HL-60 (cell line): ENCODE measurements around the gene ARHGEF6.
A peak's percentile ranks its signal among the peaks of the same experiment; 100 is the strongest.

Source experiments
- DNase-seq, 2 experiments: peaks; one replicate each; pipeline ENCODE4 v3.0.0-alpha.2; 2010 to 2020; ENCODE audit warnings: low read depth in 1 of 2, low spot score in 1 of 2
- H3K27ac ChIP-seq: fragments of 250-450 bp; sonication (Bioruptor Pico); replicated peaks from 2 replicates; pipeline ENCODE4 v1.5.1; 2020; ENCODE audit warnings: mild to moderate bottlenecking, moderate library complexity
- H3K27me3 ChIP-seq: fragments of 250-450 bp; sonication (Bioruptor Pico); 2 replicates; pipeline ENCODE4 v1.5.1; 2021; ENCODE audit warnings: mild to moderate bottlenecking, moderate library complexity; ENCODE audit not compliant: insufficient read depth, poor library complexity, severe bottlenecking
- H3K4me3 ChIP-seq: replicated peaks from 2 replicates; pipeline ENCODE4 v1.5.1; 2011; ENCODE audit warnings: mild to moderate bottlenecking, control low read depth, low read length; ENCODE audit not compliant: insufficient read depth
- GABPA ChIP-seq: IDR thresholded peaks from 2 replicates; pipeline ENCODE4 v1.6.1; 2012; ENCODE audit warnings: low read depth
- POLR2AphosphoS5 ChIP-seq: IDR thresholded peaks from 2 replicates; pipeline ENCODE4 v1.6.1; 2012; ENCODE audit warnings: low read depth
- SPI1 ChIP-seq: IDR thresholded peaks from 2 replicates; pipeline ENCODE4 v1.6.1; 2012; ENCODE audit warnings: low read depth, mild to moderate bottlenecking, borderline replicate concordance
- TF ChIP-seq, protein P1 (sequence below): IDR thresholded peaks from one replicate; pipeline ENCODE4 v1.5.1; 2011; ENCODE audit warnings: low read length, control low read depth, inconsistent platforms; ENCODE audit not compliant: insufficient read depth
- TF ChIP-seq, protein P2 (sequence below): IDR thresholded peaks from 2 replicates; pipeline ENCODE4 v1.6.1; 2012; ENCODE audit warnings: low read depth; ENCODE audit not compliant: insufficient replicate concordance

ARHGEF6 gene

GRCh38 chrX:136755411-136755810, 25.3 kb downstream of the ARHGEF6 start:
- Histone ChIP-seq H3K27ac (no peak overlapping the region), H3K27me3 (no peaks in the 10 kb centered on the region), H3K4me3 (no peak overlapping the region)
- no peak for DNase-seq
- TF ChIP-seq POLR2AphosphoS5 (no peak), SPI1 (no peak)
- TF ChIP-seq, protein P1, sequence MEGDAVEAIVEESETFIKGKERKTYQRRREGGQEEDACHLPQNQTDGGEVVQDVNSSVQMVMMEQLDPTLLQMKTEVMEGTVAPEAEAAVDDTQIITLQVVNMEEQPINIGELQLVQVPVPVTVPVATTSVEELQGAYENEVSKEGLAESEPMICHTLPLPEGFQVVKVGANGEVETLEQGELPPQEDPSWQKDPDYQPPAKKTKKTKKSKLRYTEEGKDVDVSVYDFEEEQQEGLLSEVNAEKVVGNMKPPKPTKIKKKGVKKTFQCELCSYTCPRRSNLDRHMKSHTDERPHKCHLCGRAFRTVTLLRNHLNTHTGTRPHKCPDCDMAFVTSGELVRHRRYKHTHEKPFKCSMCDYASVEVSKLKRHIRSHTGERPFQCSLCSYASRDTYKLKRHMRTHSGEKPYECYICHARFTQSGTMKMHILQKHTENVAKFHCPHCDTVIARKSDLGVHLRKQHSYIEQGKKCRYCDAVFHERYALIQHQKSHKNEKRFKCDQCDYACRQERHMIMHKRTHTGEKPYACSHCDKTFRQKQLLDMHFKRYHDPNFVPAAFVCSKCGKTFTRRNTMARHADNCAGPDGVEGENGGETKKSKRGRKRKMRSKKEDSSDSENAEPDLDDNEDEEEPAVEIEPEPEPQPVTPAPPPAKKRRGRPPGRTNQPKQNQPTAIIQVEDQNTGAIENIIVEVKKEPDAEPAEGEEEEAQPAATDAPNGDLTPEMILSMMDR = no peak
- TF ChIP-seq, protein P2, sequence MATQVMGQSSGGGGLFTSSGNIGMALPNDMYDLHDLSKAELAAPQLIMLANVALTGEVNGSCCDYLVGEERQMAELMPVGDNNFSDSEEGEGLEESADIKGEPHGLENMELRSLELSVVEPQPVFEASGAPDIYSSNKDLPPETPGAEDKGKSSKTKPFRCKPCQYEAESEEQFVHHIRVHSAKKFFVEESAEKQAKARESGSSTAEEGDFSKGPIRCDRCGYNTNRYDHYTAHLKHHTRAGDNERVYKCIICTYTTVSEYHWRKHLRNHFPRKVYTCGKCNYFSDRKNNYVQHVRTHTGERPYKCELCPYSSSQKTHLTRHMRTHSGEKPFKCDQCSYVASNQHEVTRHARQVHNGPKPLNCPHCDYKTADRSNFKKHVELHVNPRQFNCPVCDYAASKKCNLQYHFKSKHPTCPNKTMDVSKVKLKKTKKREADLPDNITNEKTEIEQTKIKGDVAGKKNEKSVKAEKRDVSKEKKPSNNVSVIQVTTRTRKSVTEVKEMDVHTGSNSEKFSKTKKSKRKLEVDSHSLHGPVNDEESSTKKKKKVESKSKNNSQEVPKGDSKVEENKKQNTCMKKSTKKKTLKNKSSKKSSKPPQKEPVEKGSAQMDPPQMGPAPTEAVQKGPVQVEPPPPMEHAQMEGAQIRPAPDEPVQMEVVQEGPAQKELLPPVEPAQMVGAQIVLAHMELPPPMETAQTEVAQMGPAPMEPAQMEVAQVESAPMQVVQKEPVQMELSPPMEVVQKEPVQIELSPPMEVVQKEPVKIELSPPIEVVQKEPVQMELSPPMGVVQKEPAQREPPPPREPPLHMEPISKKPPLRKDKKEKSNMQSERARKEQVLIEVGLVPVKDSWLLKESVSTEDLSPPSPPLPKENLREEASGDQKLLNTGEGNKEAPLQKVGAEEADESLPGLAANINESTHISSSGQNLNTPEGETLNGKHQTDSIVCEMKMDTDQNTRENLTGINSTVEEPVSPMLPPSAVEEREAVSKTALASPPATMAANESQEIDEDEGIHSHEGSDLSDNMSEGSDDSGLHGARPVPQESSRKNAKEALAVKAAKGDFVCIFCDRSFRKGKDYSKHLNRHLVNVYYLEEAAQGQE = no peak

GRCh38 chrX:136754651-136755050, 26.1 kb downstream of the ARHGEF6 start:
- TF ChIP-seq, protein P2 = no peak
- no peak for TF ChIP-seq GABPA
- TF ChIP-seq POLR2AphosphoS5 = no peak
- TF ChIP-seq, protein P1 = no peak
- no peak for TF ChIP-seq SPI1
- H3K27ac ChIP-seq = no peak overlapping the region
- H3K27me3 ChIP-seq = no peaks in the 10 kb centered on the region
- DNase-seq = peak in 1 of 2 experiments; percentile 67
- H3K4me3 ChIP-seq = no peak overlapping the region

DNA sequence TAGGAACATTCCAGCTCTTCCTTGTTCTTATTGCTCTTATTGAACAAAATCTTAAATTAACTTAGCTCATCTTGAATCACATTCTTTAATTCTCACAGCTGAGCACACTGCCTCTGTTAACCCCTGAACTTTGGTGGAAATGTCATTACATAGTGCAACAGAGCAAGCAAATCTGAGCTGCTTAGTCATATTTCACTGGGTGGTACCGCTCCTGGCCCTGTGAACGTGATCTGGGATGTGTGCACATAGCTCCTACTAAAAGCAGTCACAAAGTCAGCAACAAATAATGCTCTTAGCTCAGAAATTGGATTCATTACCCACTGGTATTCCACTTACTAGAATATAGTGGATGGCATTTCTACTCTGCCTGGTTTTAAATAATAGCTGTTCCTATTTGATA, 27.9 kb downstream of the ARHGEF6 start:
- Histone ChIP-seq H3K27ac (no peak overlapping the region), H3K4me3 (no peak overlapping the region), H3K27me3 (no peaks in the 10 kb centered on the region)
- TF ChIP-seq GABPA (no peak), POLR2AphosphoS5 (no peak), SPI1 (no peak)
- TF ChIP-seq, protein P2 = no peak
- TF ChIP-seq, protein P1 = no peak
- no peak for DNase-seq
